GM06990 (cell line): ENCODE measurements around the gene ADAMTS9.

Experiments
- DNase-seq: peaks from one replicate; pipeline ENCODE4 v3.0.0-alpha.2; 2011; ENCODE audit not compliant: insufficient read length; ENCODE audit errors: extremely low read depth
- H3K27me3 ChIP-seq: replicated peaks from 2 replicates; pipeline ENCODE4 v1.6.0; 2011; ENCODE audit warnings: low read length; ENCODE audit not compliant: control insufficient read depth, insufficient read depth
- H3K36me3 ChIP-seq: 2 replicates; pipeline ENCODE4 v1.5.1; 2011; ENCODE audit warnings: low read length; ENCODE audit not compliant: control insufficient read depth, insufficient read depth
- H3K4me3 ChIP-seq: replicated peaks from 2 replicates; pipeline ENCODE4 v1.5.1; 2011; ENCODE audit warnings: low read depth, mild to moderate bottlenecking, control low read depth, low read length
- TF ChIP-seq, protein P1 (sequence below): IDR thresholded peaks from 2 replicates; pipeline ENCODE4 v1.5.1; 2011; ENCODE audit warnings: low read length, control low read depth, mild to moderate bottlenecking, inconsistent platforms; ENCODE audit not compliant: insufficient read depth, poor library complexity, severe bottlenecking

ADAMTS9 gene

DNA sequence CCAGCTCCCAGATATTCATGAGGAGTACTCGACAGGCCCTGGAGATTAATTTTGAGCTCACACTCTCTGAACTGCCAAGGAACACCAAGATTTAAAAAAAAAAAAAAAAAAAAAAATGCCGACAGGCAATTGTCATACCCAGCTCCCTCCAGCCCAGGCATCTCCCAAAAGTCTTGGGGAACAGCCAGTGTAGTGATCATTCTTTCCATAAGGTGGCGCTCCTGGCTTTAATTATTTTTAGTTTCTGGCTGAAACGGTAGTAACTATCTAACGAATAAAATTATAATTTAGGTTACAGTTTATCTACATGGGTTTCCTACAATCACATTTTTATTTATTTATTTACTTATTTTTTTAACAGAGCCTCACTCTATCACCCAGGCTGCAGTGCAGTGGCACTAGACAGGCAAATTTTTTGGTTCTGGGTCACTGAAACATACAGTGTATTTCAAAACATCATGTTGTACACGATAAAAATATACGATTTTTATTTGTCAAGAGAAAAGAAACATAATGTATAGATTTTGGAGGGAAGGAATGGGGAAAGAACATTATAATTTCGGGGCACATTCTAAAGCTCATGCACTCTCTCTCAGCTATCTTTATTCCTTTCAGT, 157.3 kb downstream of the ADAMTS9 start:
- TF ChIP-seq, protein P1, sequence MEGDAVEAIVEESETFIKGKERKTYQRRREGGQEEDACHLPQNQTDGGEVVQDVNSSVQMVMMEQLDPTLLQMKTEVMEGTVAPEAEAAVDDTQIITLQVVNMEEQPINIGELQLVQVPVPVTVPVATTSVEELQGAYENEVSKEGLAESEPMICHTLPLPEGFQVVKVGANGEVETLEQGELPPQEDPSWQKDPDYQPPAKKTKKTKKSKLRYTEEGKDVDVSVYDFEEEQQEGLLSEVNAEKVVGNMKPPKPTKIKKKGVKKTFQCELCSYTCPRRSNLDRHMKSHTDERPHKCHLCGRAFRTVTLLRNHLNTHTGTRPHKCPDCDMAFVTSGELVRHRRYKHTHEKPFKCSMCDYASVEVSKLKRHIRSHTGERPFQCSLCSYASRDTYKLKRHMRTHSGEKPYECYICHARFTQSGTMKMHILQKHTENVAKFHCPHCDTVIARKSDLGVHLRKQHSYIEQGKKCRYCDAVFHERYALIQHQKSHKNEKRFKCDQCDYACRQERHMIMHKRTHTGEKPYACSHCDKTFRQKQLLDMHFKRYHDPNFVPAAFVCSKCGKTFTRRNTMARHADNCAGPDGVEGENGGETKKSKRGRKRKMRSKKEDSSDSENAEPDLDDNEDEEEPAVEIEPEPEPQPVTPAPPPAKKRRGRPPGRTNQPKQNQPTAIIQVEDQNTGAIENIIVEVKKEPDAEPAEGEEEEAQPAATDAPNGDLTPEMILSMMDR: peak; percentile 61
- DNase-seq: no peak
- H3K27me3 ChIP-seq: no peaks in the 10 kb centered on the region
- no peak overlapping the region for H3K4me3 ChIP-seq
- H3K36me3 ChIP-seq: no peaks in the 10 kb centered on the region

DNA sequence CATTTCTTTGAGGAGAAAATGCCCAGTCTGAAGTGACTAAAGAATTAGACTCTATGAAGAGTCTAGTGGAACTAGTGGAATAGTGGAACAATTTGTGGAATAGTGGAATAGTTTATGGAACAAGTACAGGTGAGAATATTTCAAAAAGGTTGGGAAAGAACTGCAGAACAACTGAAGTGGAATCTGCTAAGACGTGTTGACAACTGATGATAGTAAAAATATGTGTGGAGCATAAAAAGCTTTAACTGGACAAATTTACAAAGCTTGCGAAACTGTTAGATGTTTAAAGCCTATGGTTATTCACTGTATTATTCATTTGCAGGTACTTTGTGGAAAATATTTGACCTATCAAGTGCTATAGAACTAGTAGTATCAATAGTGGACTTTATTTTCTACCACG, 164.5 kb downstream of the ADAMTS9 start:
- Histone ChIP-seq H3K4me3 (no peak overlapping the region), H3K36me3 (no peaks in the 10 kb centered on the region), H3K27me3 (no peaks in the 10 kb centered on the region)
- DNase-seq: no peak
- TF ChIP-seq, protein P1: no peak

DNA sequence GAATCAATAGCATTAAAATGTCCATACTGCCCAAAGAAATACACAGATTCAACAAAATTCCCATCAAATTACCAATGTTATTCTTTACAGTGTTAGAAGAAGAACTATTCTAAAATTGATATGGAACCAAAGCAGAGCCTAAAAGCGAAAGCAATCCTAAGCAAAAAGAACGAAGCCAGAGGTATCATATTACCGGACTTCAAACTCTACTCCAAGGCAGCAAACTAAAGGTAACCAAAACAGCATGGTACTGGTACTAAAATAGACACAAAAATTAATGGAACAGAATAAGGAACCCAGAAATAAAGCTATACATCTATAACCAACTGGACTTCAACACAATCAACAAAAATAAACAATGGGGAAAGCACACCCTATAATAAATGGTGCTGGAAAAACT, 167.5 kb downstream of the ADAMTS9 start:
- no peak for DNase-seq
- TF ChIP-seq, protein P1: no peak
- H3K36me3 ChIP-seq: no peaks in the 10 kb centered on the region

DNA sequence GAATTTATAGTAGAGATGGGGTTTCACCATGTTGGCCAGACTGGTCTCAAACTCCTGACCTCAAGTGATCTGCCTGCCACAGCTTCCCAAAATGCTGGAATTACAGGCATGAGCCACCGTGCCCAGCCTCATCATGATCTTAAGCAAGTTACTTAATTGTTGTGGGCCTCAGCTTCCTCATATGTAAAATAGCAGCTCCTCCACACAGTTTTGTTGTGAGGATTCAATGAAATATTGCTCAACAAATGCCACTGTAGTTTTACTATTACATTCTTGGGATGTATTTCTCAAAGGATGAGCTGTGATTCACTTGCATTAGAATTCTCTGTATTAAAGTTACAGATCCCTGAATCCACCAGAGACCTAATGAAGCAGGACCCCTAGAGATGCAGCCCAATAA, 168.8 kb downstream of the ADAMTS9 start:
- DNase-seq: no peak
- no peaks in the 10 kb centered on the region for H3K36me3 ChIP-seq
- no peak overlapping the region for H3K4me3 ChIP-seq
- TF ChIP-seq, protein P1: no peak
- H3K27me3 ChIP-seq: no peaks in the 10 kb centered on the region

More for the DNA sequence above, 167.5 kb downstream of the ADAMTS9 start:
- Histone ChIP-seq H3K4me3 (no peak overlapping the region), H3K27me3 (no peaks in the 10 kb centered on the region)

GRCh38 chr3:64518496-64518895, 169.3 kb downstream of the ADAMTS9 start:
- TF ChIP-seq, protein P1: no peak
- H3K4me3 ChIP-seq: no peak overlapping the region
- H3K27me3 ChIP-seq: no peaks in the 10 kb centered on the region
- no peaks in the 10 kb centered on the region for H3K36me3 ChIP-seq
- DNase-seq: no peak

GRCh38 chr3:64514889-64515288, 172.9 kb downstream of the ADAMTS9 start:
- H3K36me3 ChIP-seq: no peaks in the 10 kb centered on the region

More at GRCh38 chr3:64514889-64515288, 172.9 kb downstream of the ADAMTS9 start:
- Histone ChIP-seq H3K4me3 (no peak overlapping the region), H3K27me3 (no peaks in the 10 kb centered on the region)
- TF ChIP-seq, protein P1: no peak
- no peak for DNase-seq
